HG02884 (cell line): Measurements from ENCODE around the gene LARGE2.

ENCODE experiments used
- ATAC-seq: cut with Tn5 transposase; IDR thresholded peaks from one replicate; pipeline ENCODE4 v1.9.1; 2021; ENCODE audit warnings: mild to moderate bottlenecking, moderate library complexity; ENCODE audit not compliant: unreplicated experiment

LARGE2 gene

DNA sequence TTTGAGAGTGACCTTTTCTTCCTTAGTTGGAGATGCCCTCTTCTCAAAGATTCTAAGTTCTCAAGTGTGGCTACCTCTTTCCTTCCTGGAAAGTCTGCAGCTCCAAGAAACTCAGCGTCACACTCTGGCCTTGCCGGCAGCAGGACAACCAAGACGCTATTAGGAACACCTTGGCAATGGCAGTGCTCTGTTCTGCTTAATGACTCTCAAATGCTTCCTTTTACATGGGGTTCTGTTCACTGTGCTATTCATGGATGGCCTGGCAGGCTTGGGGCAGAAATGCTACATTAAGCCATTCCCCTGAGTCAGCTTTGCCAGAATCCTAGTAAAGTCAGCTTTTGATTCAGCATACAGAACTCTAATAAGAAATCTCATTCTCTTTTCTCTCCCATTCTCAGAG lies 25.9 kb downstream of the LARGE2 start:
- no peak for ATAC-seq

- ATAC-seq = no peak
These were observed 27.5 kb downstream of the LARGE2 start for GRCh38 chr11:45949992-45950407.

GRCh38 chr11:45959851-45960250 lies 37.4 kb downstream of the LARGE2 start:
- ATAC-seq = no peak

GRCh38 chr11:45960387-45961095 lies 38.1 kb downstream of the LARGE2 start:
- no peak for ATAC-seq

GRCh38 chr11:45961751-45962240 lies 39.3 kb downstream of the LARGE2 start:
- no peak for ATAC-seq

DNA sequence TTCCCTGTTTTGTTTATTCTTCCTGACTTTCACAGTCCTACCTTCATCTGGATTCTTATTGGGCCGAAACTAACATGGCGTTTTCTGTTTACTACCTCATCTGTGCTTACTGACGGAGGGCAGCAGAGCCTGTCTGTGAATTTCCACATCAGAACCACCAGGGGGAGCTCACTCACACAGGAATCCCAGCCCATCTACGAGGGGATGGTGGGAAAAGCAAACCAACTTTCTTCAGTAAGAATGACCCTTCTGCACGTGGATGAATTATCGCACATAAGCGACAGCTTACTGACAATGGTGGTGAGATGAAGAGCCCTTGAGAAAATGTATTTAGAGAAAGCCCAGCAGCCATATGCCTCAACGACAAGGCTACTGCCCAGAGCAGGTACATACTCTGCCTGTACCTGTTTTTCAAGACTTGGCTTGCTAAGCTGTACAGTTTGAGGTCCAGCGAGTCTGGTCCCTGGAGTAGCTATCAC lies 42.5 kb downstream of the LARGE2 start:
- ATAC-seq = no peak

DNA sequence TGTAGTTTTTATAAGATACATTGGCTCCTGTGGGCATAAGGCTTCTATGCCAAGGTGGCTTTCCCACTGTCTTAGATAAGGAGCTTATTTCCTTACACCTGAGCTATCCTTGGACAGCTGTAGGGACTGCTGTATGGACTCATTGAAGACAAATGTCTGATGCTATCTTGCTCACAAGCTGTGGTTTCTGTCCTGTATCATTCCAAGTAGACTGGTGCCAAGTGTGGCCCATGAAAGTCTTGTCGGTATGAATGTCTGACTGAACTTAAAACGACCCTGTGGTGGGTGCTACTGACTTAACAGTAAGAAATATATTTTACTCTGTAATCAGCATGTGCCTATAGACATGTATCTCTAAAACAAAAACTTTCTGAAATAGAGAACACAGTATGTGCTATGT lies 45.0 kb downstream of the LARGE2 start:
- ATAC-seq = no peak

GRCh38 chr11:45968901-45969300 lies 46.4 kb downstream of the LARGE2 start:
- ATAC-seq = no peak

DNA sequence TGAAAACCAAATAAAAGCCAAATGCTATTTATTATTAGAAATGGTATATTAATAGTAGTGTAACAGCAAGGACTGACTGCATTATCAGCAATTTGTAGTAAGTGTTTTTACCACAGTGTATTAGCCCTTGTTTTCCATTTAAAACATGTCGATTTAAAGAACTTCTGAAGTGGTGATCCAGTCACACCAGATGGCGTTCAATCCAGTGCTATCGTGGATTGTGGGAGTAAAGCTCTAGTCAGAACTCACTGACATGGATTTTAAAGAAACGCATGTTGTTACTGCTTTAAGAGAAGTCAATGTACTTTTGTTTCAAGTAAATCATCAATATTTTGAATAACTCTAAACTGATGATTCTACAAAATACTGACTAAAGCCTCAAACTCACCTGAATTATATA lies 51.1 kb downstream of the LARGE2 start:
- no peak for ATAC-seq

- no peak for ATAC-seq
These were observed 52.4 kb downstream of the LARGE2 start for GRCh38 chr11:45974806-45975205.
